ENCODE results near the gene MELTF. TPM values are rescaled to one million over a fixed set of nuclear protein-coding genes. Genes with fewer than 3 reads are reported as not detected.
A peak's percentile ranks its signal among the peaks of the same experiment; 100 is the strongest.

The MELTF gene
- total and polyA plus RNA-seq, 2 donors (not counting 1 experiment from before 2014, with no cell fraction given) = 0.13 to 2.9 TPM

GRCh38 chr3:196969660-196970546, 59.7 kb downstream of the MELTF start:
- H3K79me2 ChIP-seq (ENCODE audit: control insufficient read depth, insufficient read depth, low read length) = no peaks in the 10 kb centered on the region
- peaks cover 9% of the 10 kb centered on the region for H3K27me3 Mint-ChIP-seq
- H3K9me3 Mint-ChIP-seq (ENCODE audit: insufficient read depth) = no peaks in the 10 kb centered on the region
- ChIA-PET CTCF (interaction anchor here (0.6 to 5.4 kb wide), 25 partner anchors 9 to 441 kb away, joined by 3 to 66 read pairs (median 3); partner anchors contain the start of genes NCBP2 and SENP5), POLR2A (interaction anchor here (0.6 to 1.7 kb wide), 3 partner anchors 27 to 230 kb away, joined by 4 to 8 read pairs (median 5); partner anchors contain the start of gene NCBP2)
- H3K9me3 ChIP-seq (ENCODE audit: control extremely low read depth in 1 of 3, control insufficient read depth in 2 of 3, insufficient read depth in 1 of 3, low read length in 2 of 3) = no peaks in the 10 kb centered on the region
- H4K20me1 ChIP-seq (ENCODE audit: control insufficient read depth, insufficient read depth, low read length, poor library complexity, severe bottlenecking) = no peaks in the 10 kb centered on the region
- WGBS (ENCODE audit: insufficient coverage) = 10% methylated on average over 88 of the region's 100 CpGs
- H3K27ac Mint-ChIP-seq = peak overlapping the region; percentile 81
- peak overlapping the region; percentile 90 for H2AFZ ChIP-seq (ENCODE audit: insufficient read depth, low read depth, low read length, poor library complexity, severe bottlenecking)
- no peak overlapping the region for H3K27ac ChIP-seq (ENCODE audit: low read length in 2 of 2)
- peak; percentile 83 for DNase-seq
- H3K4me3 ChIP-seq (ENCODE audit: control extremely low read depth in 1 of 5, extremely low read depth in 1 of 5, insufficient read depth in 1 of 5, low read depth in 2 of 5, low read length in 4 of 5) = peak overlapping the region; percentile 46 to 82 (median 68)
- peak overlapping the region; percentile 85 for H3K4me3 Mint-ChIP-seq
- H3K9ac ChIP-seq (ENCODE audit: low read length) = peak overlapping the region; percentile 76
- peaks cover 19% of the 10 kb centered on the region for H3K4me1 Mint-ChIP-seq
- ATAC-seq (ENCODE audit: low read depth) = peak; percentile 76
- intact Hi-C loops (cut with micrococcal nuclease) = loop anchor here (1.0 to 2.0 kb wide), 6 partner anchors 27 to 402 kb away; partner anchors contain the start of genes CEP19, FBXO45, NCBP2 and PIGX
- H3K4me1 ChIP-seq (ENCODE audit: control insufficient read depth in 2 of 2, insufficient read depth in 2 of 2, low read length in 2 of 2) = peaks cover 5 to 11% of the 10 kb centered on the region in 2 donors
- peak overlapping the region; percentile 98 for H3K4me2 ChIP-seq (replicated peaks; ENCODE audit: low read depth, low read length, poor library complexity, severe bottlenecking)
- TF ChIP-seq, protein P1, sequence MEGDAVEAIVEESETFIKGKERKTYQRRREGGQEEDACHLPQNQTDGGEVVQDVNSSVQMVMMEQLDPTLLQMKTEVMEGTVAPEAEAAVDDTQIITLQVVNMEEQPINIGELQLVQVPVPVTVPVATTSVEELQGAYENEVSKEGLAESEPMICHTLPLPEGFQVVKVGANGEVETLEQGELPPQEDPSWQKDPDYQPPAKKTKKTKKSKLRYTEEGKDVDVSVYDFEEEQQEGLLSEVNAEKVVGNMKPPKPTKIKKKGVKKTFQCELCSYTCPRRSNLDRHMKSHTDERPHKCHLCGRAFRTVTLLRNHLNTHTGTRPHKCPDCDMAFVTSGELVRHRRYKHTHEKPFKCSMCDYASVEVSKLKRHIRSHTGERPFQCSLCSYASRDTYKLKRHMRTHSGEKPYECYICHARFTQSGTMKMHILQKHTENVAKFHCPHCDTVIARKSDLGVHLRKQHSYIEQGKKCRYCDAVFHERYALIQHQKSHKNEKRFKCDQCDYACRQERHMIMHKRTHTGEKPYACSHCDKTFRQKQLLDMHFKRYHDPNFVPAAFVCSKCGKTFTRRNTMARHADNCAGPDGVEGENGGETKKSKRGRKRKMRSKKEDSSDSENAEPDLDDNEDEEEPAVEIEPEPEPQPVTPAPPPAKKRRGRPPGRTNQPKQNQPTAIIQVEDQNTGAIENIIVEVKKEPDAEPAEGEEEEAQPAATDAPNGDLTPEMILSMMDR (IDR thresholded peaks at IDR 0.05) = peak; percentile 86
- no peak for TF ChIP-seq EZH2 (IDR thresholded peaks at IDR 0.05; ENCODE audit: borderline replicate concordance, insufficient read depth, low read depth, low read length, poor library complexity, severe bottlenecking)
- no peaks in the 10 kb centered on the region for H3K36me3 ChIP-seq (replicated peaks in 1 of 2; ENCODE audit: control extremely low read depth in 1 of 2, control insufficient read depth in 1 of 2, extremely low read depth in 1 of 2, insufficient read depth in 2 of 2, low read length in 1 of 2)
- peaks cover 0 to 4% (median 1%) of the 10 kb centered on the region in 4 experiments for H3K27me3 ChIP-seq (replicated peaks in 1 of 4; ENCODE audit: control extremely low read depth in 1 of 4, control insufficient read depth in 3 of 4, insufficient read depth in 4 of 4, low read length in 3 of 4)
